Ramos (cell line): ENCODE data around the gene TCOF1.

ENCODE experiments used
- in situ Hi-C: fragments of 300-500 bp; cut with MboI; formaldehyde crosslinking; loops from one replicate; pipeline ENCODE4 v1.14.3; 2022; ENCODE audit warnings: low sequenced_read_pairs; ENCODE audit not compliant: unreplicated experiment

The TCOF1 gene

GRCh38 chr5:150389531-150390266 is 32.2 kb downstream of the TCOF1 start:
- in situ Hi-C loops = no loop called here

DNA sequence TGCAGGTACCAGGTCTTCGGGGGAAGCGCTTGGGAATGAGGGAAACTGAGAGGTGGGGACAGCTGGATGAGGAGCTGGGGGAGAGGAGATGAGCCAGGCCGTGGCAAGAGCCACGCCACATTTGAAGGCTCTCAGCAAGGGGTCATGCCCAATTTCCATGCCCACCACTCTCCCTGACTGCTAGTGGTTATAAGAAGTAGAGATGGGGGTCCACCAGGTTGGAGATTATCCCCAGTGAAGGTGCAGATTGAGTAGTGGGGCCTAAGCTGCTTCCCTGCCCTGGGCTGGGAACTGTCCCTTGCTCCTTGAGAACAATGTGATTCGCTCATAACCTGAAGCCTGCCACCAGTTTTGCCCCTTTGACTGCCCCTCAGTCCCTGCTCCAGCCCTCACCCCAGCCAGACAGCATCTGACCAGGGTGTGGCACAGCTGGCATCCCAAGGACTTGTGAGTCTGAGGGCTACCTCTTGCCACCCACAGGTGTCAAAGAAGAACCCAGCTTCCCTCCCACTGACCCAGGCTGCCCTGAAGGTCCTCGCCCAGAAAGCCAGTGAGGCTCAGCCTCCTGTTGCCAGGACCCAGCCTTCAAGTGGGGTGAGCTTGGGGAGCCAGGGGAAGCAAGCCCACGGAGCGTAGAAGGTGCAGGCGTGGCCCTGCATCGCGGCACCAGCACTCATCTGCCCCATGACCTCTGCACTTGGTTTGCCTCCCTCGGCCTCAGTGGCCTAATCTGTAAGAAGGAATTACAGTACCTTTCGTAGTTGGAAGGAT is 33.8 kb downstream of the TCOF1 start:
- in situ Hi-C loops = no loop called here

GRCh38 chr5:150391986-150392385 is 34.5 kb downstream of the TCOF1 start:
- in situ Hi-C loops = no loop called here

DNA sequence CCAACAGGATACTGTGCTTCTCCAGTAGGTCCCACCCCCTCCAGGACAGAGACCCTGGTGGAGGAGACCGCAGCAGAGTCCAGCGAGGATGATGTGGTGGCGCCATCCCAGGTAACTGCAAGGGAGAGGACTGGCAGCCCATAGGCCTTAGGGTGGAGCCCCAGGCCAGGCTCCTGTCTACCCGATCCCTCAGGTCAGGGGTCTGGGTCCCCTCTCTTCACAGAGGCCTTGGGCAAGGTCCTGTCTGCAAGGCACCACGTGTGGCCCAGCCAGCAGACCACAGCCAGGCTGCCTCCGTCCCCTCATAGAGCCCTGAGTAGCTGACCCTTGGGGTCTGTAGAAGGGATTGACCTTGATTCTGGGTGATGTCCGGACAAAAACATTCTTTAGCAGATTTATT is 35.2 kb downstream of the TCOF1 start:
- in situ Hi-C loops = no loop called here

DNA sequence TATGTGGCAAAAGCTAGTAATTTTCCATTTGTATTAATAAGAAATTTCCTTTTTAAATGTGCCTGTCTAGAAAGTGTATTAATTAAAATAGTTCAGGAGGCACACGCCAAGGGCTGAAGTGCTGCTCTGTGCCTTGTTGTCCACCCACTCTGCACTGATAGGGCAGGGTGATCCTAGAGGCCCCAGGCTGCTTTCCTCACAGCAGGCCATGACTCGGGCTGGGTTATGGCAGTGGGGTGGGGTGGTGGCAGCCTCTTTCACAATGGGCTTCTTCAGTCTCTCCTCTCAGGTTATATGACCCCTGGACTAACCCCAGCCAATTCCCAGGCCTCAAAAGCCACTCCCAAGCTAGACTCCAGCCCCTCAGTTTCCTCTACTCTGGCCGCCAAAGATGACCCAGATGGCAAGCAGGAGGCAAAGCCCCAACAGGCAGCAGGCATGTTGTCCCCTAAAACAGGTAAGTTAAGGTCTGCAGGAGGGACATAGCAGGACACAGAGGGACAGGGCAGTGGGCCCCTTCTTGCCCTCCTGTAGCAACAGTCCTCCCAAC is 35.7 kb downstream of the TCOF1 start:
- in situ Hi-C loops = no loop called here

GRCh38 chr5:150394131-150394530 is 36.6 kb downstream of the TCOF1 start:
- in situ Hi-C loops = no loop called here

DNA sequence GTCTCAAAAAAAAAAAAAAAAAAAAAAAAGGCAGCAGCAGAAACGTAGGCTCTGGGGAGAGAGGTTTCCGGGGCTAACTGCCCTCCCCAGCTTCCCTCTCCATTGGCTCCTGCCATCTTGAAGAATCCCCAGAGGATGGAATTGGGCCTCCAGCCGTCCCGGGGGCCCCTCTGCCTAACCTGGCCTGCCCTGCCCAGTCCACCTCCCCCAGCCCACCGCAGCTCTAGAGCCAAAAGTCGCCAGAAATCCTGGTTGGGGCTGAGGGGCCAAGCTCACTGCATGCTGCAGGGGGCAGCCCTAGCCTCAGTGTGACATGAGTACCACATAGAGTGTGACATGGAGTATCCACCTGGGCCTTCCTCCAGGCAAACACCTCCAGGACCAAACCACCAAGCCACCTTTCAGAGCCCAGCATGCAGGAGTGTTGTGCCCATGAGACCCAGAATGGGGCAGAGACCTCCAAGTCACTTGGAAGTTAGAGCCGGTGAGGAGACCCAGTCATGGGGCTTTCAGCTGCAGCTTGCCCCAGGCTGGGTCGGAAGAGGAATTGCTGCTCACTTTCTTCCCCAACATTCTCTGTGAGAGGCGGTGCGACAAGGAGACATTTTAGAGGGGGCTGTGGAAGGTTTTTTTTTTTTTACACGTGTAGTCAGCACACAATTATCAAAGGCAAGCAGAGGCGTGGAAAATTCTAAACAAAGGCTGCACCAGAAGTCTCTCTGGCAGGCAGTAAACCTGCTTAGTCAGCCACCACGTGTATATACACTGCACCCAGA is 37.6 kb downstream of the TCOF1 start:
- in situ Hi-C loops = loop anchor here (5.0 kb wide), 1 partner anchor 37 kb away; no protein-coding TSS in a partner anchor

- in situ Hi-C loops = loop anchor here (5.0 kb wide), 1 partner anchor 37 kb away; no protein-coding TSS in a partner anchor
Measured at GRCh38 chr5:150395688-150395975, 38.1 kb downstream of the TCOF1 start.

- in situ Hi-C loops = loop anchor here (5.0 kb wide), 1 partner anchor 36 kb away; no protein-coding TSS in a partner anchor
Measured at GRCh38 chr5:150396267-150396666, 38.8 kb downstream of the TCOF1 start.

GRCh38 chr5:150397146-150397781 is 39.8 kb downstream of the TCOF1 start:
- in situ Hi-C loops = loop anchor here (5.0 kb wide), 1 partner anchor 35 kb away; no protein-coding TSS in a partner anchor

DNA sequence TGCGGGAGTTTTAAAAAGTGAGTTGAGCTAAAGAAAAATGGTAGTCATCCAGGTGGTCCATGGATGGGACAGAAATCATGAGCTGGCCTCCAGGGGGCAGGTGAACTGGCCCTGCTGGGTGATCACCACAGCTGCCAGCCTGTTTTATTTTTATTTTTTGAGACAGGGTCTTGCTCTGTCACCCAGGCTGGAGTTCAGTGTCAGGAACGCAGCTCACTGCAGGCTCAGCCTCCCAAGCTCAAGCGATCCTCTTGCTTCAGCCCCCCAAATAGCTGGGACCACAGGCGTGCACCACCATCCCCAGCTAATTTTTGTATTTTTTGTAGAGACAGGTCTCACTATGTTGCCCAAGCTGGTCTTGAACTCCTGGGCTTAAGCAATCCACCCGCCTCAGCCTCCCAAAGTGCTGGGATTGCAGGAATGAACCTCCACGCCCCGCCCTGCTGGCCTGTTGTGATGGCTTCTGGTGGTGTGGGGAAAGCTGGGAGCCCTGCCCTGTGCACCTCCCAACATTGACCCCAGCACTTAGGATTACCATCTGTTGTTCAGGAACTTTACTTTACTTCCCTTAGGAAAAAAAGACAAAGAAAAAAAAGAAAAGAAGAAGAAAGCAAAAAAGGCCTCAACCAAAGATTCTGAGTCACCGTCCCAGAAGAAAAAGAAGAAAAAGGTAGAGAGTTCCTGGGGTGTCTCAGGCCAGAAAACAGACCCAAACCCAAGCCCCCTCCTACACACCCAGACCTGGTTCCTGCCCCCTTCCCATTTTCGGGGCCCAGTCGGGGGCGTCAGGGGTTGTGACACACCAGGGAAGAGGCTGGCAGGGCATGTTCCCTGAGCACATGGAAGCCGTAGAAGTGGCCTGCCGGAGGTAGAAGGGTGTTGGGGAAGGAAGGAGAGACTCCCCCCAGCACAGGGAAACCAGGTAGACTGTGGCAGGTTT is 40.6 kb downstream of the TCOF1 start:
- in situ Hi-C loops = loop anchor here (5.0 kb wide), 1 partner anchor 34 kb away; no protein-coding TSS in a partner anchor

GRCh38 chr5:150398722-150399523 is 41.4 kb downstream of the TCOF1 start:
- in situ Hi-C loops = loop anchor here (5.0 kb wide), 1 partner anchor 33 kb away; no protein-coding TSS in a partner anchor

- in situ Hi-C loops = loop anchor here (5.0 kb wide), 1 partner anchor 33 kb away; no protein-coding TSS in a partner anchor
Measured at GRCh38 chr5:150399524-150400211, 42.2 kb downstream of the TCOF1 start.

DNA sequence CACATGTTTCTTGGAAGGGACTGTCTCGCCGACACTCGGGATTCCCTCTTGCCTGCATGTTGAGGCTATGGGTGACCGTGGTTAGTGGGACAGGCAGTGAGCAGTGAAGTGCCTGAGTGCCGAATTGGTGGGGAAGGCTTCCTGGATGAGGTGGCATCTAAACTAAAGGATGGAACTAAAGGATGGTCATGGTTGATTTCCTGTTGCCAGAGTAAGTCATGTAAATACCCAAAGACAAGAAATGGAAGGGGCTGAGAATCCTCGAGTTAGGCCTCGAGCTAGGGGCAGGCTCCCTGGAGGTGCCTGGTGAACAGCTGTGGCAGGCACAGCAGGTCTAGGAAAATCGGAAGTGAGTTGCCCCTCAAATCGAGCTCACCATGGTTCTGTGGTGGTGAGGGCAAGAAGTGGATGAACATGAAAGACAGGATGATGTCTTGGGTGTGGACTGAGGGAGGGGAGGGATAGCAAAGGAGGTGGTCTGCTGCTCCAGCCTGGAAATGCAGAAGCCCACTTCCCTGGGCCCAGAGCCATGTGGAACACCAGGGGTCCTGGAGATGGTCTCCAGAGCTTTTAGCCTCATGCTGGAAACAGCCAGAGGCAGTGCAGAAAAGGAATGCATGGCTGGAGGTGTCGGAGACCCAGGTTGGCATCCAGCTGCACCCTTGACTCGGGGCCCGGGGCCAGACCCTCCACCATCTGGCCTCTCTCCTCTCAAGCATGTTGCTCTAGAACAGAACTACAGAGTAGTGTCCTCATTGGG is 43.0 kb downstream of the TCOF1 start:
- in situ Hi-C loops = no loop called here

DNA sequence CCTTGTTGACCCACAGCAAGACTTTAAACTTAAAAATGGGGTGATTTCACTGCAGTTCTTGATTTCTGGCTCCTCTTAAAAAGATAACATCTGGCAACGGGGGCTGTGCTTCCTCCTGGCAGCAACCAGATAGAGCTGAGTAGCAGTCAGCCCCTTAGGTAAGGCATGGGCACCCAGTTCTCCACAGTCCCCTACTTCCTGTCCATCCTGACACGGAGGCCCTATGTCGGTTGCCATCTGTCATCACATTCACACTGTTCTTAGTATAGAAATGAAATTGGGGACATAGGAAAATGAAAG is 43.5 kb downstream of the TCOF1 start:
- in situ Hi-C loops = no loop called here

DNA sequence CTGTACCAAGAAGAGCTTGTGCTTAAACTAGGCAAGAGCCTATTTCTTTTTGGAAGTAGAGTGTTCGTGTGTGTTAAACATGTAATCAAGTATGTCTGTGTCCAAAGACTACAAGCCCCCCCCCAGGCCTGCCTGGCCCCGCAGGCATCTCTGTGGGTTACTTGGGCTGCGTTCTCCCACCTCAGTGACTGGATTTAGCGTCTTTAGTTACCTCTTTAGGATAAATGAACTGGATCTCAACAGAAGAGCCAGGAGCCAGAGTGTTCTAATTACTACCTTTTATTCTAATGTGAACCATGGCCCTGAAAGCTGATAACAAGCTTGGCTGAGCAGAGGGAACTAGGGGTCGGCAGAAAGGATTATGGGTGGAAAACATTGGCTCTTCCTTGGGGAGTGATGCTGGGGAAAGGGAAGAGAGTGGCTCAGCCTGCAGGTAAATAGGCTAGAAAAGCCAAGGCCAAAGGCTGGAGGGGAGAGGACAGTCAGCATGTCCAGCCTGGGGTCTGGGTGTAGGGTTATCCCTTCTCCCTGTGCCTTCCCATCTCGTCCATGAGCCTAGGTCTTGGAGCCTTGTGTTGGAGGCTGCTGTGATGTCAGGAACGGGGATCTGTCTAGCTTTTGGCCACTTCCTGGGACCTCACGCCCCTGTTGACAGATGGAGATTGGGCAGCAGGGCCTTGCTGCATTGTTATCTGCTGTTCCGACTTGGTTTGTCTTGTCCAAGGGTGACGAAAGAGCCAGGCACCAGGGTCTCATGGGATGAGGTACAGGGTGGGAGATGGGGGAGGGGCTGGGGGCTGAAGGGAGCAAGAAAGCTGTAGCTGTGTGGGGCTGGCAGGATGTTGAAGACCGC is 44.1 kb downstream of the TCOF1 start:
- in situ Hi-C loops = no loop called here
